Endodermal cell (in vitro differentiated cells): ENCODE measurements around the gene ALDH3B2. TPM values are rescaled to one million over a fixed set of nuclear protein-coding genes. Genes with fewer than 3 reads are reported as not detected.

Experiments
- DNase-seq: peaks from one replicate; pipeline ENCODE4 v3.0.0-alpha.2; 2017
- H3K27ac ChIP-seq: 2 replicates; pipeline ENCODE4 v1.5.1; 2013; ENCODE audit warnings: mild to moderate bottlenecking, low read depth, low read length, moderate library complexity
- H3K27me3 ChIP-seq: 2 replicates; pipeline ENCODE4 v1.6.1; 2013; ENCODE audit warnings: mild to moderate bottlenecking, low read length, moderate library complexity; ENCODE audit not compliant: insufficient read depth, control insufficient read depth, poor library complexity, severe bottlenecking
- H3K36me3 ChIP-seq: 2 replicates; pipeline ENCODE4 v1.7.0; 2013; ENCODE audit warnings: mild to moderate bottlenecking, low read length, moderate library complexity; ENCODE audit not compliant: control insufficient read depth, insufficient read depth
- H3K4me1 ChIP-seq: one replicate; pipeline ENCODE4 v1.7.0; 2013; ENCODE audit warnings: low read length; ENCODE audit not compliant: control insufficient read depth, insufficient read depth
- H3K4me3 ChIP-seq: 2 replicates; pipeline ENCODE4 v1.5.1; 2013; ENCODE audit warnings: mild to moderate bottlenecking, low read length, moderate library complexity
- H3K9ac ChIP-seq: 2 replicates; pipeline ENCODE4 v1.6.1; 2013; ENCODE audit warnings: mild to moderate bottlenecking, low read length, moderate library complexity; ENCODE audit not compliant: poor library complexity, severe bottlenecking; ENCODE audit errors: extremely low read depth
- H3K9me3 ChIP-seq: 2 replicates; pipeline ENCODE4 v1.6.1; 2013; ENCODE audit warnings: mild to moderate bottlenecking, low read length, moderate library complexity; ENCODE audit not compliant: control insufficient read depth
- H3K27ac Mint-ChIP-seq: 2 replicates; pipeline ENCODE4 v1.8.0; 2020; ENCODE audit warnings: mixed read lengths
- H3K27me3 Mint-ChIP-seq: 2 replicates; pipeline ENCODE4 v1.8.0; 2021; ENCODE audit warnings: mild to moderate bottlenecking, mixed read lengths; ENCODE audit not compliant: insufficient read depth
- H3K36me3 Mint-ChIP-seq: 2 replicates; pipeline ENCODE4 v1.8.0; 2020; ENCODE audit warnings: low read depth, mixed read lengths
- H3K4me1 Mint-ChIP-seq: 2 replicates; pipeline ENCODE4 v1.8.0; 2020; ENCODE audit warnings: mixed read lengths
- H3K4me3 Mint-ChIP-seq: 2 replicates; pipeline ENCODE4 v1.8.0; 2020; ENCODE audit warnings: mild to moderate bottlenecking, moderate library complexity, mixed read lengths
- H3K9me3 Mint-ChIP-seq: 2 replicates; pipeline ENCODE4 v1.8.0; 2020; ENCODE audit warnings: mild to moderate bottlenecking, mixed read lengths
- CTCF ChIP-seq: fragments of 200-600 bp; sonication (generic); conservative IDR thresholded peaks from 2 replicates; pipeline ENCODE4 v1.5.0; 2021; ENCODE audit warnings: antibody characterized with exemption, mild to moderate bottlenecking
- WGBS, 2 experiments: methylation state at CpG; one replicate each; pipeline versions ENCODE4 v1.1.5 to v1.1.7; 2013; ENCODE audit warnings: missing lambda C conversion rate in 2 of 2, mixed read lengths in 1 of 2; ENCODE audit not compliant: insufficient coverage in 1 of 2, insufficient read length in 1 of 2; 5-methylcytosine and 5-hydroxymethylcytosine counted together
- total RNA-seq, 2 donors: library from RNA; stranded (reverse); fragmentation: NEBNext Ultra II Directional in 1 of 2; extraction: Animal tissue kit (Norgen Biotek cat#: 25700) in 1 of 2; gene quantifications; 2 replicates in 1 of 2; 3 replicates in 1 of 2; pipeline ENCODE4 v1.2.1, GENCODE V29; 2021

Gene ALDH3B2
- total RNA-seq, 2 donors from 2014 or later = not detected

- no peak overlapping the region for H3K9ac ChIP-seq
- Mint-ChIP-seq H3K27ac (no peak overlapping the region), H3K9me3 (no peaks in the 10 kb centered on the region), H3K36me3 (no peaks in the 10 kb centered on the region), H3K27me3 (peaks cover 3% of the 10 kb centered on the region), H3K4me3 (no peak overlapping the region), H3K4me1 (peaks cover 7% of the 10 kb centered on the region)
- 92 to 94% methylated on average over 1 to 4 of the region's 4 CpGs for WGBS, 2 experiments
- no peaks in the 10 kb centered on the region for H3K9me3 ChIP-seq
- no peak overlapping the region for H3K4me3 ChIP-seq
- no peak for TF ChIP-seq CTCF
- H3K36me3 ChIP-seq = no peaks in the 10 kb centered on the region
- peaks cover 8% of the 10 kb centered on the region for H3K4me1 ChIP-seq
- H3K27me3 ChIP-seq = peaks cover 2% of the 10 kb centered on the region
- DNase-seq = no peak
- H3K27ac ChIP-seq = no peak overlapping the region
These were observed 39.2 kb downstream of the ALDH3B2 start for GRCh38 chr11:67635231-67635521.

- Histone ChIP-seq H3K27me3 (no peaks in the 10 kb centered on the region), H3K36me3 (no peaks in the 10 kb centered on the region), H3K4me1 (peaks cover 8% of the 10 kb centered on the region), H3K4me3 (no peak overlapping the region), H3K27ac (no peak overlapping the region), H3K9ac (no peak overlapping the region), H3K9me3 (no peaks in the 10 kb centered on the region)
- H3K4me1 Mint-ChIP-seq = peaks cover 7% of the 10 kb centered on the region
- no peaks in the 10 kb centered on the region for H3K27me3 Mint-ChIP-seq
- peak; percentile 73 for DNase-seq
- H3K9me3 Mint-ChIP-seq = no peaks in the 10 kb centered on the region
- 91 to 96% methylated on average over 8 to 20 of the region's 20 CpGs for WGBS, 2 experiments
- H3K36me3 Mint-ChIP-seq = no peaks in the 10 kb centered on the region
- H3K27ac Mint-ChIP-seq = no peak overlapping the region
- TF ChIP-seq CTCF = peak; percentile 21
- no peak overlapping the region for H3K4me3 Mint-ChIP-seq
These were observed 39.8 kb downstream of the ALDH3B2 start for GRCh38 chr11:67634366-67635230.

GRCh38 chr11:67633758-67634365 is 40.6 kb downstream of the ALDH3B2 start:
- Mint-ChIP-seq H3K27me3 (no peaks in the 10 kb centered on the region), H3K4me1 (peaks cover 7% of the 10 kb centered on the region), H3K36me3 (no peaks in the 10 kb centered on the region), H3K4me3 (no peak overlapping the region), H3K27ac (no peak overlapping the region), H3K9me3 (no peaks in the 10 kb centered on the region)
- Histone ChIP-seq H3K9ac (no peak overlapping the region), H3K9me3 (no peaks in the 10 kb centered on the region), H3K27ac (no peak overlapping the region), H3K36me3 (no peaks in the 10 kb centered on the region), H3K27me3 (no peaks in the 10 kb centered on the region), H3K4me3 (no peak overlapping the region), H3K4me1 (peaks cover 8% of the 10 kb centered on the region)
- TF ChIP-seq CTCF = no peak
- WGBS, 2 experiments = 93 to 94% methylated on average over 12 to 22 of the region's 22 CpGs
- DNase-seq = peak; percentile 72
